Natural killer cell (primary cell): ENCODE data around the gene SPIRE1. TPM values are rescaled to one million over a fixed set of nuclear protein-coding genes. Genes with fewer than 3 reads are reported as not detected.

Source experiments
- ATAC-seq, 3 donors: fragments of 150-1000 bp in 2 of 3; fragments of 200-7000 bp in 1 of 3; cut with Tn5 transposase; 1 replicate in 1 of 3; 2 replicates in 2 of 3; pipeline ENCODE4 v1.10.0; 2021; ENCODE audit warnings: mild to moderate bottlenecking in 2 of 3, moderate library complexity in 2 of 3
- DNase-seq, 2 donors: peaks; one replicate each; pipeline versions ENCODE4 v3.0.0 to v3.0.0-alpha.2; 2013 to 2021; ENCODE audit warnings: mixed read lengths in 1 of 2
- H3K27ac ChIP-seq: one replicate; pipeline ENCODE4 v1.5.1; 2013; ENCODE audit warnings: mild to moderate bottlenecking, low read length
- H3K27me3 ChIP-seq: one replicate; pipeline ENCODE4 v1.6.1; 2013; ENCODE audit warnings: low read length; ENCODE audit not compliant: control insufficient read depth, insufficient read depth
- H3K36me3 ChIP-seq: one replicate; pipeline ENCODE4 v1.6.1; 2013; ENCODE audit warnings: low read length; ENCODE audit not compliant: control insufficient read depth, insufficient read depth
- H3K4me1 ChIP-seq: one replicate; pipeline ENCODE4 v1.6.1; 2013; ENCODE audit warnings: low read length; ENCODE audit not compliant: control insufficient read depth, insufficient read depth
- H3K4me3 ChIP-seq: one replicate; pipeline ENCODE4 v1.5.1; 2013; ENCODE audit warnings: low read length
- H3K9me3 ChIP-seq: one replicate; pipeline ENCODE4 v1.6.1; 2013; ENCODE audit warnings: low read length; ENCODE audit not compliant: control insufficient read depth, insufficient read depth
- H3K27ac Mint-ChIP-seq, 2 donors: one replicate each; pipeline ENCODE4 v1.8.0; 2022; ENCODE audit warnings: mild to moderate bottlenecking in 2 of 2, mixed read lengths in 2 of 2, moderate library complexity in 1 of 2
- H3K27me3 Mint-ChIP-seq, 2 donors: one replicate each; pipeline ENCODE4 v1.8.0; 2022; ENCODE audit warnings: low read depth in 2 of 2, mixed read lengths in 2 of 2
- H3K36me3 Mint-ChIP-seq: one replicate; pipeline ENCODE4 v1.8.0; 2022; ENCODE audit warnings: mixed read lengths
- H3K4me1 Mint-ChIP-seq, 2 donors: one replicate each; pipeline ENCODE4 v1.8.0; 2022; ENCODE audit warnings: mixed read lengths in 2 of 2
- H3K4me3 Mint-ChIP-seq: one replicate; pipeline ENCODE4 v1.8.0; 2022; ENCODE audit warnings: mild to moderate bottlenecking, moderate library complexity, mixed read lengths
- H3K9me3 Mint-ChIP-seq, 2 donors: one replicate each; pipeline ENCODE4 v1.8.0; 2022; ENCODE audit warnings: mixed read lengths in 2 of 2
- CTCF ChIP-seq: fragments of 200-600 bp; IDR thresholded peaks from one replicate; pipeline ENCODE4 v1.8.0; 2022; ENCODE audit warnings: antibody characterized with exemption
- WGBS: methylation state at CpG from one replicate; pipeline ENCODE4 v1.1.7; 2013; ENCODE audit warnings: missing lambda C conversion rate; ENCODE audit not compliant: insufficient coverage; 5-methylcytosine and 5-hydroxymethylcytosine counted together
- intact Hi-C: fragments of 100-400 bp; cut with micrococcal nuclease; formaldehyde crosslinking; loops from one replicate; pipeline ENCODE4 v1.14.2; 2022
- total RNA-seq, 4 donors: library from RNA; stranded (reverse); fragments of 120-200 nt in 1 of 4; gene quantifications; one replicate each; pipeline versions ENCODE4 v1.2.3 to v1.2.4, GENCODE V29; 2013 to 2022

Gene SPIRE1
- total RNA-seq, 3 donors from 2014 or later (not counting 1 experiment from before 2014, with no cell fraction given), result 4.8 to 6.7 (median 5.4) TPM

- no peaks in the 10 kb centered on the region for H3K9me3 ChIP-seq
- Mint-ChIP-seq H3K27ac (no peak overlapping the region), H3K36me3 (no peaks in the 10 kb centered on the region), H3K27me3 (no peaks in the 10 kb centered on the region), H3K4me3 (no peak overlapping the region), H3K4me1 (no peaks in the 10 kb centered on the region), H3K9me3 (no peaks in the 10 kb centered on the region)
- 97% methylated on average over 31 of the region's 31 CpGs for WGBS
- H3K4me1 ChIP-seq, result no peaks in the 10 kb centered on the region
- DNase-seq, result no peak
- ATAC-seq, result no peak
- intact Hi-C loops, result no loop called here
- TF ChIP-seq CTCF, result no peak
- H3K27me3 ChIP-seq, result no peaks in the 10 kb centered on the region
- H3K36me3 ChIP-seq, result no peaks in the 10 kb centered on the region
- H3K4me3 ChIP-seq, result no peak overlapping the region
- H3K27ac ChIP-seq, result no peak overlapping the region
Measured at GRCh38 chr18:12432881-12433280, 225.0 kb downstream of the SPIRE1 start.

- H3K4me3 Mint-ChIP-seq, result no peak overlapping the region
- WGBS, result 96% methylated on average over 22 of the region's 22 CpGs
- no peaks in the 10 kb centered on the region for H3K27me3 Mint-ChIP-seq
- no peaks in the 10 kb centered on the region for H3K9me3 ChIP-seq
- H3K36me3 Mint-ChIP-seq, result no peaks in the 10 kb centered on the region
- H3K36me3 ChIP-seq, result no peaks in the 10 kb centered on the region
- intact Hi-C loops, result no loop called here
- H3K4me1 Mint-ChIP-seq, result no peaks in the 10 kb centered on the region
- no peaks in the 10 kb centered on the region for H3K9me3 Mint-ChIP-seq
- ATAC-seq (no peak), DNase-seq (no peak)
- no peak for TF ChIP-seq CTCF
- no peak overlapping the region for H3K27ac Mint-ChIP-seq
- H3K27ac ChIP-seq, result no peak overlapping the region
- no peaks in the 10 kb centered on the region for H3K4me1 ChIP-seq
- H3K4me3 ChIP-seq, result no peak overlapping the region
- no peaks in the 10 kb centered on the region for H3K27me3 ChIP-seq
Measured at GRCh38 chr18:12432196-12432595, 225.7 kb downstream of the SPIRE1 start.

- H3K4me3 ChIP-seq, result no peak overlapping the region
- Mint-ChIP-seq H3K4me1 (peaks cover 0 to 4% of the 10 kb centered on the region in 2 donors), H3K36me3 (no peaks in the 10 kb centered on the region), H3K4me3 (no peak overlapping the region), H3K27ac (no peak overlapping the region), H3K27me3 (no peaks in the 10 kb centered on the region), H3K9me3 (no peaks in the 10 kb centered on the region)
- DNase-seq, result no peak
- WGBS, result 97% methylated on average over 15 of the region's 16 CpGs
- no peaks in the 10 kb centered on the region for H3K4me1 ChIP-seq
- TF ChIP-seq CTCF, result no peak
- intact Hi-C loops, result no loop called here
- no peaks in the 10 kb centered on the region for H3K36me3 ChIP-seq
- no peaks in the 10 kb centered on the region for H3K27me3 ChIP-seq
- no peak for ATAC-seq
- H3K9me3 ChIP-seq, result no peaks in the 10 kb centered on the region
- no peak overlapping the region for H3K27ac ChIP-seq
Measured at GRCh38 chr18:12431561-12431960, 226.3 kb downstream of the SPIRE1 start.
